T-helper 2 cell (primary cell): Measurements from ENCODE around the gene PPM1G.
"Not testable (repeated sequence)": the region's sequence is repeated elsewhere in the genome, so short reads cannot be mapped to it uniquely, and the experiment has no call there.

ENCODE experiments used
- DNase-seq, 5 experiments: peaks; one replicate each; pipeline versions ENCODE4 v3.0.0 to v3.0.0-alpha.2; 2012 to 2022
- total RNA-seq, 2 donors: gene quantifications; one replicate each; lab custom pipeline; 2026; lab: John Stamatoyannopoulos, UW

Gene PPM1G
- total RNA-seq = 86.7 to 104 reads per million in 2 donors

- peak; percentile 90 to 97 (median 96) for DNase-seq
Measured at GRCh38 chr2:27409321-27410073, at the start of gene PPM1G. Gene PPM1G (minus strand): TSS chr2:27409591. CDS start chr2:27409422, 169 bp downstream.

- no peak for DNase-seq
Measured at GRCh38 chr2:27453968-27454367, 44.6 kb upstream of the PPM1G start.

GRCh38 chr2:27451095-27451494 lies 41.7 kb upstream of the PPM1G start:
- DNase-seq = peak in 1 of 5 experiments; percentile 50

GRCh38 chr2:27448381-27448780 lies 39.0 kb upstream of the PPM1G start:
- no peak for DNase-seq

GRCh38 chr2:27446057-27446456 lies 36.7 kb upstream of the PPM1G start:
- DNase-seq = no peak

GRCh38 chr2:27445615-27446014 lies 36.2 kb upstream of the PPM1G start:
- DNase-seq = no peak

GRCh38 chr2:27445155-27445554 lies 35.8 kb upstream of the PPM1G start:
- no peak for DNase-seq

- DNase-seq = no peak
Measured at GRCh38 chr2:27442920-27443282, 33.5 kb upstream of the PPM1G start.

- peak; percentile 18 to 52 (median 32) for DNase-seq
Measured at GRCh38 chr2:27441958-27442919, 32.8 kb upstream of the PPM1G start, which contains the start of gene KRTCAP3. Gene KRTCAP3 (plus strand): TSS chr2:27442381. CDS start chr2:27442413, 32 bp downstream.

- no peak for DNase-seq
Measured at GRCh38 chr2:27441226-27441926, 32.0 kb upstream of the PPM1G start.

- DNase-seq = no peak
Measured at GRCh38 chr2:27435628-27436027, 26.2 kb upstream of the PPM1G start.

GRCh38 chr2:27431395-27431794 lies 22.0 kb upstream of the PPM1G start:
- peak in 1 of 5 experiments; percentile 48 for DNase-seq

GRCh38 chr2:27428978-27429541 lies 19.7 kb upstream of the PPM1G start:
- DNase-seq = peak; percentile 39 to 88 (median 56)

- DNase-seq = peak; percentile 78 to 94 (median 86)
Measured at GRCh38 chr2:27428213-27428977, 19.0 kb upstream of the PPM1G start, which contains the start of gene NRBP1. Gene NRBP1 (plus strand): TSS chr2:27428631. CDS start chr2:27433274, 4,643 bp downstream.

- no peak for DNase-seq
Measured at GRCh38 chr2:27427863-27428212, 18.4 kb upstream of the PPM1G start.

GRCh38 chr2:27425039-27425438 lies 15.6 kb upstream of the PPM1G start:
- DNase-seq = not testable (repeated sequence)

- DNase-seq = no peak
Measured at GRCh38 chr2:27422958-27423357, 13.6 kb upstream of the PPM1G start.

GRCh38 chr2:27421660-27422250 lies 12.4 kb upstream of the PPM1G start:
- DNase-seq = no peak

GRCh38 chr2:27420996-27421395 lies 11.6 kb upstream of the PPM1G start:
- no peak for DNase-seq

GRCh38 chr2:27416151-27416550 lies 6.8 kb upstream of the PPM1G start:
- DNase-seq = no peak
